ENCODE measurements around the gene EVI5.

Gene EVI5

GRCh38 chr1:92475029-92475428 is 309.9 kb downstream of the EVI5 start:
- in situ Hi-C loops (cut with MboI; ENCODE audit: low sequenced_read_pairs): loop anchor here (25.0 kb wide), 1 partner anchor 112 kb away; no protein-coding TSS in a partner anchor

GRCh38 chr1:92473781-92474495 is 311.0 kb downstream of the EVI5 start:
- in situ Hi-C loops (cut with MboI; ENCODE audit: low sequenced_read_pairs): no loop called here

GRCh38 chr1:92470216-92470615 is 314.7 kb downstream of the EVI5 start:
- in situ Hi-C loops (cut with MboI; ENCODE audit: low sequenced_read_pairs): no loop called here

GRCh38 chr1:92466683-92467352 is 318.1 kb downstream of the EVI5 start:
- in situ Hi-C loops (cut with MboI; ENCODE audit: low sequenced_read_pairs): loop anchor here (10.0 kb wide), 1 partner anchor 152 kb away; no protein-coding TSS in a partner anchor

- in situ Hi-C loops (cut with MboI; ENCODE audit: low sequenced_read_pairs): loop anchor here (10.0 kb wide), 1 partner anchor 150 kb away; no protein-coding TSS in a partner anchor
Measured at GRCh38 chr1:92465256-92465647, 319.7 kb downstream of the EVI5 start.

GRCh38 chr1:92464588-92465255 is 320.2 kb downstream of the EVI5 start:
- in situ Hi-C loops (cut with MboI; ENCODE audit: low sequenced_read_pairs): loop anchor here (10.0 kb wide), 1 partner anchor 150 kb away; no protein-coding TSS in a partner anchor

GRCh38 chr1:92461364-92462097 is 323.4 kb downstream of the EVI5 start:
- in situ Hi-C loops (cut with MboI; ENCODE audit: low sequenced_read_pairs): loop anchor here (10.0 kb wide), 1 partner anchor 147 kb away; no protein-coding TSS in a partner anchor

GRCh38 chr1:92459871-92460320 is 325.0 kb downstream of the EVI5 start:
- in situ Hi-C loops (cut with MboI; ENCODE audit: low sequenced_read_pairs): loop anchor here (10.0 kb wide), 1 partner anchor 145 kb away; no protein-coding TSS in a partner anchor
